Left ventricle myocardium inferior (tissue), 1 donor: Measurements from ENCODE around the gene CENPF. TPM values are rescaled to one million over a fixed set of nuclear protein-coding genes. Genes with fewer than 3 reads are reported as not detected.

ENCODE experiments used
- DNase-seq: peaks from one replicate; pipeline ENCODE4 v3.0.0-alpha.2; 2020
- H3K27ac ChIP-seq: fragments of 200-600 bp; replicated peaks from 2 replicates; pipeline ENCODE4 v1.8.0; 2021
- H3K27me3 ChIP-seq: fragments of 200-600 bp; 2 replicates; pipeline ENCODE4 v1.8.0; 2021; ENCODE audit warnings: low read depth
- H3K36me3 ChIP-seq: fragments of 200-600 bp; 2 replicates; pipeline ENCODE4 v1.8.0; 2021
- H3K4me1 ChIP-seq: fragments of 200-600 bp; 2 replicates; pipeline ENCODE4 v1.8.0; 2021
- H3K4me3 ChIP-seq: fragments of 200-600 bp; 2 replicates; pipeline ENCODE4 v1.8.0; 2021; ENCODE audit warnings: mild to moderate bottlenecking, moderate library complexity
- H3K9me3 ChIP-seq: fragments of 200-600 bp; replicated peaks from 2 replicates; pipeline ENCODE4 v1.8.0; 2021
- CTCF ChIP-seq: fragments of 200-600 bp; IDR thresholded peaks from 2 replicates; pipeline ENCODE4 v1.8.0; 2021; ENCODE audit warnings: antibody characterized with exemption, mild to moderate bottlenecking, borderline replicate concordance
- intact Hi-C: fragments of 100-400 bp; cut with micrococcal nuclease; formaldehyde crosslinking; loops from one replicate; pipeline ENCODE4 v1.11.0; 2022
- total RNA-seq: library from RNA; stranded (reverse); fragmentation: NEBNext Ultra II Directional; extraction: Animal tissue kit (Norgen Biotek cat#: 25700); gene quantifications from one replicate; pipeline ENCODE4 v1.2.1, GENCODE V29; 2021
- donor health status: DM: no; HTN: yes; CAD: no; lungs with severe emphysema.

CENPF gene
- total RNA-seq, 1 donor from 2014 or later, result 1.7 TPM

DNA sequence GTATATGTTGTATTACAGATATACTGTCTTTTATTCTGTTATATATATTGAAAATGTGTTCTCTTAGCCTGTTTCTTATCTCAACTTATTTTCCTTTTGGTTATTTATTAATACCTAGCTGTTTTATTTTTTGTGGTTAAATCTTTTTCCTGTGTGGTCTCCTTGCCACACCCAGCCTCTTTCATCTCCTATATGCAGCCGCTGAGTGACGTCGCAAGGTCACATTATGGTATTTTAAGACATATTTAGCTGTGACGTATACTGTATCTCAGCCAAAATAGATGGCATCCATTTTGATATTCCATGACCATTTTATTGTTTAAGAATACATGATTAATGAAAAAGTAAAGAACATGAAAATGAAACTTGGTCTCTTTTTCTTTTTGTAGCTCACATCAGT lies 29.1 kb downstream of the CENPF start:
- H3K27ac ChIP-seq, result no peak overlapping the region
- TF ChIP-seq CTCF, result no peak
- intact Hi-C loops, result no loop called here
- no peaks in the 10 kb centered on the region for H3K36me3 ChIP-seq
- H3K27me3 ChIP-seq, result no peaks in the 10 kb centered on the region
- no peak overlapping the region for H3K4me3 ChIP-seq
- H3K9me3 ChIP-seq, result no peaks in the 10 kb centered on the region
- H3K4me1 ChIP-seq, result no peaks in the 10 kb centered on the region
- no peak for DNase-seq

DNA sequence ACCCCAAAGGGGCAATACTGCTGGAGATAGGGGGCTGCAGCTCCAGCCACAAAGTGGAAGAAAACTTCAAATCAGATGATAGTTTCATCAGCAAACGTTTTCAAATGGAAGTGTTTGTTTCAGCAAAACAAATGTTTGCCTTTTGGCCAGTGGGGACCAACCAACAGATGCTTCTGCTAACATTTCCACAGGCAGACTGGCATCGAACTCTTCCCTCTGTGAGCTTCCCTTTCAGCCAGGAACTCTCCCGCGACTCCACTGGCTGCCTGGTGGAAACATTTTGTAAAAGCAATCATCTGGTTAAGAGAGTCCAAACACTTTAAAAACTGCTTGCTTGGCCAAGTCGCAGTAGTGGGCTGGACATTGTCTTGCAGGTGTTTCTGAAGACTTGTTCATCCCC lies 30.7 kb downstream of the CENPF start:
- intact Hi-C loops, result no loop called here
- H3K9me3 ChIP-seq, result no peaks in the 10 kb centered on the region
- no peak for TF ChIP-seq CTCF
- DNase-seq, result no peak
- H3K4me1 ChIP-seq, result no peaks in the 10 kb centered on the region
- H3K27ac ChIP-seq, result no peak overlapping the region
- H3K4me3 ChIP-seq, result no peak overlapping the region
- no peaks in the 10 kb centered on the region for H3K27me3 ChIP-seq
- H3K36me3 ChIP-seq, result no peaks in the 10 kb centered on the region

- TF ChIP-seq CTCF, result no peak
- H3K4me3 ChIP-seq, result no peak overlapping the region
- no peaks in the 10 kb centered on the region for H3K36me3 ChIP-seq
- intact Hi-C loops, result no loop called here
- no peak for DNase-seq
- H3K9me3 ChIP-seq, result no peaks in the 10 kb centered on the region
- no peaks in the 10 kb centered on the region for H3K27me3 ChIP-seq
- no peaks in the 10 kb centered on the region for H3K4me1 ChIP-seq
- H3K27ac ChIP-seq, result no peak overlapping the region
Observed at GRCh38 chr1:214634267-214634666, 31.3 kb downstream of the CENPF start.

DNA sequence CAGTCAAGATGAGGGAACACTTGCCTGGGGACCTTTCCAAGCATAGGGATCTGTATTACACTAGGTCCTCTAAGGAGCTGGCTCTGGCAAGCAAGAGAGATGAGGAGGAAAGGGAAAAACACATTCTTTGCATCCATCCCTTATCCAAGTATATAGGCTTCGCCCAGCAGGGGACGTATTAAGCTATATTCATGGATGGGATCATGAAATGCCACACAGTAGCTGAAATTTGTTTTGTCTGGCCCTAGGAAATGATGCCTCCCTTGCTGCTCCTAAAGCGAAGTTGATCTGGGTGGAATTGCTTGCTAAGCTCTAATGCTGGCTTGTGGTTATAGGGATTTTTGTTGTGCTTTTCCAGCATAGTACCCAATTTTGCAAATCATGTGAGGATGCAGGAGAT lies 32.1 kb downstream of the CENPF start:
- intact Hi-C loops, result no loop called here
- H3K27me3 ChIP-seq, result no peaks in the 10 kb centered on the region
- H3K4me3 ChIP-seq, result no peak overlapping the region
- no peak for DNase-seq
- H3K27ac ChIP-seq, result no peak overlapping the region
- no peaks in the 10 kb centered on the region for H3K9me3 ChIP-seq
- no peak for TF ChIP-seq CTCF
- no peaks in the 10 kb centered on the region for H3K36me3 ChIP-seq
- no peaks in the 10 kb centered on the region for H3K4me1 ChIP-seq

DNA sequence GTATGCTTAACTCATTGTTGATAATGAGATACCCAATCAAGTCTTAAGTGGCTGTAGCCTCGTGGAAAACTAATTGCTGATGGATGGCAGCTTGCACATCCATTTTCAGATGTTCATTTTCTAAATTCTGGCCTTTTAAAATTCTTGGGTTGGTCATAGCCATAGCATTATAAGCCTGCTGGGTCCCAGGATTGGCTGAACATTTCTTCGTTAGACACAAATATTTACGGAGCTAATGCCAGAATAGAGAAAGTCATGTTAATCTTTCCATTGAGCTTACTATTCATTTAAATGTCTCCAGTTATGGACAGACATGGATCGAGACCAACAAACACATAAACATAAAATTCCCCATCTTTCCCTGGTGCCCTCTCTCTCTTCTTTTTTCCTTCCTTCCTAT lies 32.5 kb downstream of the CENPF start:
- Histone ChIP-seq H3K9me3 (no peaks in the 10 kb centered on the region), H3K27ac (no peak overlapping the region), H3K36me3 (no peaks in the 10 kb centered on the region), H3K27me3 (no peaks in the 10 kb centered on the region), H3K4me3 (no peak overlapping the region), H3K4me1 (no peaks in the 10 kb centered on the region)
- no peak for DNase-seq
- TF ChIP-seq CTCF, result no peak
- intact Hi-C loops, result no loop called here

- TF ChIP-seq CTCF, result no peak
Observed at GRCh38 chr1:214636436-214636835, 33.4 kb downstream of the CENPF start.

More at GRCh38 chr1:214636436-214636835, 33.4 kb downstream of the CENPF start:
- Histone ChIP-seq H3K4me3 (no peak overlapping the region), H3K36me3 (no peaks in the 10 kb centered on the region), H3K9me3 (no peaks in the 10 kb centered on the region), H3K27me3 (no peaks in the 10 kb centered on the region), H3K27ac (no peak overlapping the region), H3K4me1 (no peaks in the 10 kb centered on the region)
- DNase-seq, result no peak
- intact Hi-C loops, result no loop called here
